ENCODE data around the gene SMARCD3. TPM values are rescaled to one million over a fixed set of nuclear protein-coding genes. Genes with fewer than 3 reads are reported as not detected.
A peak's percentile ranks its signal among the peaks of the same experiment; 100 is the strongest.

The SMARCD3 gene
- 6.7 TPM for total RNA-seq

DNA sequence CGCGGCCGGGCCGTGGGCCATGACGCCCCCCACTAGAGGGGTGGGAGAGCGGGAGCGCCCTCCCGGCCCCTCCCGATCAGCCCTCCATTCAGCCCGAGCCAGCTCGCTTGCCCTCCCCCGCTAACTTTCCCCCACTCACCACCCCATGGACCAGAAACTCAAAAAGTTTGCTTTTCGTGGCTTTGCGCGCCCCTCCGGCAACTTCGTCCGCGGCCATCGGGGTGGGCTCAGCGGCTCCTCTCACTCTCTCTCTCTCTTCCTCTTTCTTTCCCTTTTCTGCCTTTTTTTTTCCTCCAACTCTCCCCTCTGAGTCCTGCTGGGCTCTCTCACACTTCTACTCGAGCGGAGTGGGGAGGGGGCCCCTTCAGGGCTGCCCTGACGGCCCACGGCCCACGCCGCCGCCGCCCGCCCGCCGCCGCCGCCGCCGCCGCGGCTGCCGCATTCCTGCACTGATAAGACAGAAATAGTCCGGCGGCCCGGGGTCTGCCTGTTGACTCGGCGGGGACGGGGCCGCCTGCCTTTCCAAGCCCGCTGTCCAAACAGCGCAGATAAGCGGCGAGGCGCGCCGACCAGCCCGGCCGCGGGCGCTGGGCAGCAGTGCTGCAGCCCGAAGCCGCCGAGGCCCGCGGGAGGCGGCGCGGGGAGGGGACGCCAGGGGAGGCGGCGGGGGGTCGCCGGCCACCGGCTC is at the start of gene SMARCD3:
Gene SMARCD3 (minus strand): TSS at position 349 of the 688 bp plus-strand sequence. CDS start 132 bp downstream, at position 217.
- ATAC-seq, result no peak

DNA sequence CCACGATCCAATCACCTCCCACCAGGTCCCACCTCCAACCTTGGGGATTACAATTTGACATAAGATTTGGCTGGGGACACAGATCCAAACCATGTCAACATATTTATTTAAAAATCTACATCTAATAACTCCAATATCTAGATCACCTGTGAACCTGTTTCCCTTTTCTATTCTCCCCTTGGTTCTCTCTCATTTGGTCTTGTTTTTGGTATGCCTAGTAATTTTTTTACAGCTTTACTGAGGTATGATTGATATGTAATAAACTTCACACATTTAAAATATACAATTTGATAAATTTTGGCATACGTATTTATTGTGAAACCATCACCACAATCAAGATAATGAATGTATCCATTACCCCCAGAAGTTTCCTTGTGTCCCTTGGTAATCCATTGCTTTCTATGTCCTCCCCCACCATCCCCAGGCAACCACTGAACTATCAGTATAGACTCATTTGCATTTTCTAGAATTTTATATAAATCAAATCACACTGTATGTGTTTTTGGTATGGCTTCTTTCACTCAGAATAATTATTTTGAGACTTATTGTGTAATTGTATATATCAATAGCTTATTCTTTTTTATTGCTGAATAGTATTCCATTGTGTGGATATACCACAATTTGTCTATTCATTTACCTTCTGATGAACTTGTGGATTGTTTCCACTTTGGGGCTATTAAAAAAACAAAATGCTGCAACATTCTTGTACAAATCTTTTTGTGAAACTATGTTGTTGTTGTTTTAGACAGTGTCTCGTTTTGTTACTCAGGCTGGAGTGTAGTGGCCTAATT is 47.9 kb upstream of the SMARCD3 start:
- ATAC-seq, result no peak

DNA sequence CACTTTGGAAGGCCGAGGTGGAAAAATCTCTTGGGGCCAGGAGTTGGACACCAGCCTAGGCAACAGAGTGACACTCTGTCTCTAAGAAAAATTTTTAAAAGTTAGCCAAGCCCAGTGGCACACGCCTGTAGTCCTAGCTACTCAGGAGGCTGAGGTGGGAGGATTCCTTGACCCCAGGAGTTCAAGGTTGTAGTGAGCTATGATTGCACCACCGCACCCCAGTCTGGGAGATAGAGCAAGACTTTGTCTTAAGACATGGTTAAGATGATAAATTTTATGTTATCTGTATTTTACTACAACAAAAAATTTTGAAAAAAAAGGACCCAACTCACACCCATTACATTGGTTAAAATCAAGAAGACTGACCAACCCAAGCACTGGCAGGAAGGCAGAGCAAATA is 44.4 kb upstream of the SMARCD3 start:
- no peak for ATAC-seq

DNA sequence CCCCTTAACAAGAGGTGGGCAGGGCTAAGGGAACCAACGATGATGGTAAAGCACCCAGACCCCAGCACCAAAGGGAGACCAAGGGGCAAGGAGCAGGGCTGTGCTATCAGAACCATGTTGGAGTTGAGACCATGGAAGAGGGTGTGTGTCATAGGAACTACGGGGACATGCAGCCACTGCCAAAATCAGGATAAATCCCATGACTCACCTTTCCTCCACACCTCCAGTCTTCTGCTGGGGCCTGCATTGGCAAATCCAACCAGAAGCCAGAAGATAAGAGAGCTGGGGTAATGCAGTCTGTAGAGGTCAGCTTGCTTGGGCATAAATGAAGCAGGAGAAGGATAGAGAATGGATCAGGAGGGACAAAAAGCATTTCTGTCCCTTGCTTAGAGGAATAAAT is 42.7 kb upstream of the SMARCD3 start:
- peak; percentile 67 for ATAC-seq

DNA sequence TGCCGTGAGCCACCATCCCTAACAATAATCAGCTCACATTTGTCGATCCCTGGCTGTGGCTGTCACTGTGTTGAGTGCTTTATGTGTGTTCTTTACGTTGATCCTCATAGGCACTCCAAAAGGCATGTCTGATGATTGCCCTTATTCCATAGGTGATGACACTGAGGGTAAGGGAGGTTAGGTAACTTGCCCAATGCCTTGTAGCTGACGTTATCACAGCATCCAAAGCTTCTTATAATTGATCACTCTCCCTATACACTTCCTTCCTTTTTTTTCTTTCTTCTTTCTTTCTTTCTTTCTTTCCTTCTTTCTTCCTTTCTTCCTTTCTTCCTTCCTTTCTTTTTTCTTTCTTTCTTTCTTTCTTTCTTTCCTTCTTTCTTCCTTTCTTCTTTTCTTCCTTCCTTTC is 41.9 kb upstream of the SMARCD3 start:
- no peak for ATAC-seq

DNA sequence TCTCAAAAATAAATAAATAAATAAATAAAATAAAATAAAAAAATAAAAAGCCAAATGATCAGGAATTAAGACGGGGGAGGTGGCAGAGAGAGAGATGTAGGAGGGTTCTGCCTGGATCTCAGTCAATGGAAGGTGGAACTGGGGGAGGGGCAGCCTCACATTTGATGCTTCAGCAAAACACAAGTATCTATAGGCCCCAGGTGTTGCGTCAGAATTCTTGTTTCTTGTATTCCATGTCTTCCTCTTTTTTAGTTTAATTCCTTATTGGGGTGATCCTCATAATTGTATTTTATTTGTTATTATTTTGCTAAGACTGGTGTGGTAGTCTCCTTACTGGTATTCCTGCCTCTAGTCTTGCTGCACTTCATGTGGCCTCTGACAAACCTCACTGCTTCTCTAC is 41.4 kb upstream of the SMARCD3 start:
- no peak for ATAC-seq

DNA sequence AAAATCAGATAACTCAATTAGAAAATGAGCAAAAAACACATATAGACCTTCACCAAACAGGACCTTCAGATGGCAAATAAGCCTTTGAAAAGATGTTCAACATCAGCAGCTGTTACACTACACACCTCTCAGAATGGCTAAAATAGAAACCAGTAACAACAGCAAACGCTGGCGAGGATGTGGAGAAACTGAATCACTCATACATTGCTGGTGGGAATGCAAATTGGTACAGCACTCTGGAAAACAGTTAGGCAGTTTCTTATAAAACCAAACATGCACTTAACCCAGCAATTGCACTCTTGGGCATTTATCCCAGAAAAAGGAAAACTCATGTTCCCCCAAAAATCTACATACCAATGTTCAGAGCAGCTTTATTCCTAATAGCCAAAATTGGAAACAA is 37.7 kb upstream of the SMARCD3 start:
- ATAC-seq, result no peak

DNA sequence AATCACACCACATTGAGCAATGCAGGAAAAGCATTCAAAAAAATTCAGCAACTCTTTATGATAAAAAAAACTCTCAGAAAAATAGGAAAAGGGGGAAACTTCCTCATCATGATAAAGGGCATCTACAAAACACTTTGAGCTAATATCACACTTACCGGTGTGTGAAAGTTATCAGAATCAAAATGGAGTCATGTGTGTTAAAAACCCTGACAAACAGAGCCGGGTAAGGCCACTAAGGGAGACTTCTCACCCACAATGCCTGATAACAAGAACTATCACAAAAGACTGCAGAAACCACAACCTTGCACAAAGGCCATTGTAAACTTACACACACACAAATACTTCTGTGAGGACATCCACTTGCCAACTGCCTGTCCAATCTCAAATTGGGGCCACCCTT is 34.8 kb upstream of the SMARCD3 start:
- no peak for ATAC-seq

DNA sequence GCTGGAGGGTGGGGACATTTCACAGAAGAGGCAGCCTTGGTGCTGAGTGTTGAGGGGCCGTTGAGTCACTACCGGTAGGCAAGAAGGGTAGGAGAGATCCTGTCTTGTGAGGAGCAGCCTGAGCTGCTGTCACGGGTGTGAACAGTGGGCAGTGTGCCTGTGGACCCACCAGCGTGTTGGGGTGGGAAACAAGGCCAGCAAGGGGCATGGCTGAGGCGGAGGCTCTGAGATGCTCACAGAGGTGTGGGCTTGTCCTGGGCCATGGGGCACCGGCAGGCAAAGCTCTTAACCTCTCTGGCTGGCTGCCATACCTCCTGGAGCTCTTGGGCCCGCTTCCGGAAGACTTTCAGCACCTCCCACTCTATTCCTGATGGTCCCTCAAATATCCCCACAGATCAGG is 33.6 kb upstream of the SMARCD3 start:
- ATAC-seq, result no peak

DNA sequence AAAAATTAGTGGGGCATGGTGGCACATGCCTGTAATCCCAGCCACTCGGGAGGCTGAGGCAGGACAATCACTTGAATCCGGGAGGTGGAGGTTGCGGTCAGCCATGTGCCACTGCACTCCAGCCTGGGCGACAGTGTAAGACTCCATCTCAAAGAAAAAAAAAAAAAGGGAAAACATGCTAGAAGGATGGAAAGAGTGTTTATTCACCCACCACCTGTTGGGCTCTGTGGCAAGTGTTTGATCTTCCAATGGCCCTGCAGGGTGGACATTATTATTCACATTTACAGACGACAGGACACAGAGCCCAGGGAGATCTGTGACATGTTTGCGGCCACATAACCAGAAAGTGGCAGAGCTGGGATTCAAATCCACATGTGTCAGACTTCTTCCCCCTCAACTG is 33.2 kb upstream of the SMARCD3 start:
- ATAC-seq, result no peak

DNA sequence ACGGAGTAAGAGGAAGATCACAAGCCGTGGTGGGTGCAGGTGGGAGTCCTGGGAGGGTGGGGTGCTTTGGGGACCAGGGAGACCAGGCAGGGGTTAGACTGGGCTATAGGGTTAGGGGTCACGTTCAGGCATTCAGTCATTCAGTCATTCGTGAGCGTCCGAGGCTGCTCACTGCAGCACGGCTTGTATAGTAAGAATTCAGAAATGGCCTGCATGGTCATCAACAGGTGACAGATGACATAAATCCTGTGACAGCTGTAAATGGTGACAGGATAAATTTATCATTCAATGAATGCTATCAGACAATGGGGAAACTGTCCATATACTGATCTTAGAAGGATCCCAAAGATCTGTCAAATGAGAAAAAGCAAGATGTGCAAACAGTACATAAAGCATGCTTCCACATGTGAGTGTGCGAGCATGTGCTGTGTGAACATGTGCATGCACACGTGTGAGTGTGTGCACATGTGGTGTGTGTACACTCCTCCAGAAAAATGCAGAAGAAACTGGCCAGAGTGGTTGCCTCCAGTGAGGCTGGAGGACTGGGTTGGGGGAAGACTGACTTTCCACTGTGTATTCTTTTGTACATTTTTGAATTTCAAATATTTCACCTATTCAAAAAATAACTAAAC is 32.0 kb upstream of the SMARCD3 start:
- ATAC-seq, result no peak

DNA sequence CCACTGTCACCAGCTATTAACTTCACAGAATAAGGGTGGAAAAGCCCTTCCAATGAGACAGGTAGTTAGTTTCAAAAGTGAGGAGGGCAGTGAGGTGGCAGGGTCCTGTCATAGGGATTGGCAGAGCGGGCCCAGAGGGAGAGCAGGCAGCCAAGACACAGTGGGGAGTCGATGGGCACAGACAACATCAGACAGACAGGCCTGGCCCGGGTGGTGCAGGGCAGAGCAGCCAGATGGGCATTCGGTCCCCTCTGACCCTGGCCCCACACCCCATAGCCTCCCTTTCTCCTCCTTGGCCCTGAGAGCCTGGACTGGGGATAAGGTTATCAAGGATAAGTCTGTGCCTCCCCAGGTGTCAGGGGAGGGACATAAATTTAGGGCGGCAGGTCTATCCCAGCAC is 31.4 kb upstream of the SMARCD3 start:
- ATAC-seq, result no peak

DNA sequence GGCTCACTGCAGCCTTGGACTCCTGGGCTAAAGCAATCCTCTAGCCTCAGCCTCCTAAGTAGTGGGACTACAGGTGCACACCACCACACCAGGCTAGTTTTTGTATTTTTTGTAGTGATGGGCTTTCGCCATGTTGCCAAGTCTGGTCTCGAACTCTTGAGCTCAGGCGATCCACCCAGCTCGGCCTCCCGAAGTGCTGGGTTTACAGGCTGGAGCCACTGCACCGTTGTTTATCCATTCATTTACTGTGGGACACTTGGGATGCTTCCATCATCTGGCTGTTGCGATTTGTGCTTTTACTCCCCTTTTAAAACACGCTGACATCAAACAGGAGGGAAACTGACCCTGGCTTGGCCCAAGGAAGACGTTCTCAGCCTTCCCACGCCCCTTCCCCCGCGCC is 30.5 kb upstream of the SMARCD3 start:
- ATAC-seq, result no peak

DNA sequence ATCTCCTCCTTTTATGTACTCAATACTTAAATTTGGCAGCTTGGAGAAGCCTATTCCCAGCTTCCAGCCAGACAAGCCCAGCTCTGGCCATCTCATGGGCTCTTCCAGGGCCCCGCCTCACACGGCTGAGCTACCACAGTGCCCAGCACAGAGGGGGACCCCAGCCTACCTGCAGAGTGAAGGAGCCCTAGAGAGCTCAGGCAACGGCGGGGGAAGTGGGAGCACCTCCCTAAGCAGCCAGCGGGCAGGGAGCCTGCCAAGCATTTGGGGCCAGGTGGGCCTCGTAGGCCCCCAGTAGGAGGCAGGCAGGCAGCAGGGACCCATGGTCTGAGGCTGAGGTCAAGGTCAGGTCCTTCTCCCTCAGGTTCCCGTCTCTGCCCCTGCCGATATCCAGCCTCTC is 29.1 kb upstream of the SMARCD3 start:
- no peak for ATAC-seq

DNA sequence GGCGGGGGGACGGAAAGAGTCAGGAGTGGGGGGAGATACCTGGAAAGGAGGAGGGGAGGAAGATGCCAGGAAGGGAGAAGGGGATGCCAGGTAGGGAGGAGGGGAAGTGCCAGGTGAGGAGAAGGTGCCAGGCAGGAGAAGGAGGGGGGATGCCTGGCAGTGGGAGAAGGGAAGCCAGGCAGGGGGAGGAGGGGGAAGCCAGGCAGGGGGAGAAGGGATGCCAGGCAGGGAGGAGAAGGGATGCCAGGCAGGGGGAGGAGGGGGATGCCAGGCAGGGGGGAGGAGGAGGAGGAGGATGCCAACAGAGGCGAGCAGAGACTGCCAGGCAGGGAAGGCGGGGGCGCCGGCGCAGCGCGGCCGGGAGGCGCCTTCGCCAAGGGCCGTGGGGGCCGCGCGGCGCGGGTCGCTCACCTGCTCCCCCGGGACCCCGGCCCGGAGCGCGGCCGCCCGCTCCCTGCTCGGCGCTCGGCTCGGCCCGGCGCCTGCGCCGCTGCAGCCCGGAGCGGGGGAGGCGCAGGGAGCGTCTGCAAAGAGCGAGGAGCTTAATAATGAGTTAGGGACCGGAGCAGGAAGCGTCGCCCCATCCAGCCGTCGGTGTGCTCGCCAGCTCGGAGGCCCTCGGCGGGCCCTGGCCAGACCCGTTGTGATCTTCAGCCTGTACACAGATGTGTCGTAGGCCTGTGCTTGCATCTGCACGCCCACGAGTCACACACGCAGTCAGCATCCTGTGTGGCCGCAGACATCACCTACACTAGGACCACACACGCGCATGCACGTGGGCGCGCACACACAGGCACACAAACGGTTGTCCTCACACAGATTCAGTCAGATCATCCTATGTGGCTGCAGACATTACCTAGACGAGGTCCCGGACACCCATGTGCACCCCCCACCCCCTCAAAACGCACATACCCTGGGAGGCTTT is 28.4 kb upstream of the SMARCD3 start:
- ATAC-seq, result peak; percentile 63

DNA sequence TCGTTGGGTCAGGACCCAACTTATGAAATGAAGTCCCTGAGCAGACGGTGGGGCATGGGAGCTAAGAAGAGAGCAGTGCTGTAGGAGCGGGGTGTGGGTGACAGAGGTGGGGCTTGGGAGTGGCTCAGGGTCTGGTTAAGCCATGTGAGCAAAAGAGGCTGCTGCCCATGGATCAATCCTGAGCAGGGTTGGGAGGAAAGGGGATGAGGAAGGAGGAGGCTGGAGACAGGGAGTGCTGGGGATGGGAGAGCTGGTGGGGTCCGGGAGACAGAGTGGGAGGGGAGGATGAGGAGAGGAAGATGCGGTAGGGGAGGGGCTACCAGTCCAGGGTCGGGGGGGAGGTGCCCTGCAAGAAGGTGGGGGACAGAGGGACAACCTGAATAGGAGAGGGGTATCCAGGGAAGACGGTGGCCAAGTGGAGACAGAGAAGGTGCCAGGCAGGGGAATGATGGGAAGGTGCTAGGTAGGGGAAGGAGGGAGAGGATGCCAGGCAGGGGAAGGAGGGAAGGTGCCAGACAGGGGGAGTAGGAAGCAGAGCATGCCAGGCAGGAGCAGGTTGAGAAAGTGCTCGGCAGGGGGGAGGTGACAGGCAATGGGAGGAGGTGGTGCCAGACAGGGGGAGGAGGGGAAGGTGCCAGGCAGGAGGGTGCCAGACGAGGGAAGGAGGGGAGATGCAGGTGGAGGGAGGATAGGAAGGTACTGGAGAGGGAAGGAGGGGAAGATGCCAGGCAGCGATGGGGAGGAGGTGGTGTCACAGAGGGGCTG is 27.5 kb upstream of the SMARCD3 start:
- no peak for ATAC-seq

DNA sequence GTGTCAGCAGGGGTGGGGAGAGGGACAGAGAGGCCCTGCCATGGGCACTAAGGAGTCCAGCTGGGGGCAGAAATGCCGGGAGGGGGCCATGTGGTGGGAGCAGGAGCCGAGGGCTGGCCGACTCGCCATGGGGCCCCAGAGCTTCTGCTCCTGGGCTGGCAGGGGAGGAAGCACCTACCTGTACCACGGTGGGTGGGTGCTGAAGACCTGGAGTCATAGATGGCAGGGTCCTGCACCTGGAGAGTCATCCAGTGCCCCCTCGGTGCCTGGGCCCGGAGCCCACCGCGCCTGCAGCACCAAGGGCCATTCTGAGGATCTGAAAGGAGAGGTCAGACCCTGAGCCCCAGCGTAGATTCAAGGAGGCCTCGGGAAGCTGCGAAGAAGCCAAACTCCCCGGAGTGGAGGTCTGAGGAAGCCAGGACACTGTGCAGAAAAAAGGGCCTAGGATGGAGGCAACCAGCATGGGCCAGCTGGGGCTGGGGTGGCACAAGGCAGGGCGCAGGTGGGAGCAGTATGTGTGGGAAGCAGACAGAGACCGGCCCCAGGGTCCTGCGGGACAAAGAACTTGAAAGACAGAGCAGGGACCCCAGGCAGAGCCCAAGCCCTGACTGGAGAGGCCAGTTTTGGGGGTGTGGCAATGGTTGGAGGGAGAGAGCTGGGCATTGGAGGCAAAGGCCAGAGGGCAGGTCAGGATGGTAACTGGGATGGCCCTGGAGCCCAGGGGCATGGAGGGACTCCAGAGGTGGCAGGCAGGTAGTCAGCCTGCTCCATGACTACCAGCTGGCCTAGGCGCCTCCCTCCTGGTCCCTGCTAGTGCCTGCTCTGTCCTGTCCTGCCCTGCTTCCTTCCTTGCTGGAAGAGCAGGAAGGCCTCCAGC is 26.7 kb upstream of the SMARCD3 start:
- no peak for ATAC-seq

DNA sequence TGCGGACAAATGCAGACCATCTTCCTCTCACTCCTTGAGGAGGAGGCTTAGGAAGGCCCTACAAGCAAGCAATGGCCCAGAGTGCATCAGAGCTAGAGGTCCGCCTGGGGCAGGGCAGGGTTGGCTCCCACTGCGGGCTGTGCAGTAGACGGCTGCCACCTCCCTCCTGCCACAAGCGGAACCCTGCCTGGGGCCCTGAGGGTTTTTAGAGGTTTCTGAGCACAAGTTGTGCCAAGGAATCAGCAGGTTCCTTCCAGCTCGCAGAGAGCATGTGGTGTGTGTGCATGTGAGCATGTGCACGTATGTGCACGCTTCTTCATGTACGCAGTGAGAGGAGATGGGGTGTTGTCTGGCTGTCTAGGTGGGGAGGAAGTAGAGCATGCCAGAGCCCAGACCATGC is 25.9 kb upstream of the SMARCD3 start:
- no peak for ATAC-seq

DNA sequence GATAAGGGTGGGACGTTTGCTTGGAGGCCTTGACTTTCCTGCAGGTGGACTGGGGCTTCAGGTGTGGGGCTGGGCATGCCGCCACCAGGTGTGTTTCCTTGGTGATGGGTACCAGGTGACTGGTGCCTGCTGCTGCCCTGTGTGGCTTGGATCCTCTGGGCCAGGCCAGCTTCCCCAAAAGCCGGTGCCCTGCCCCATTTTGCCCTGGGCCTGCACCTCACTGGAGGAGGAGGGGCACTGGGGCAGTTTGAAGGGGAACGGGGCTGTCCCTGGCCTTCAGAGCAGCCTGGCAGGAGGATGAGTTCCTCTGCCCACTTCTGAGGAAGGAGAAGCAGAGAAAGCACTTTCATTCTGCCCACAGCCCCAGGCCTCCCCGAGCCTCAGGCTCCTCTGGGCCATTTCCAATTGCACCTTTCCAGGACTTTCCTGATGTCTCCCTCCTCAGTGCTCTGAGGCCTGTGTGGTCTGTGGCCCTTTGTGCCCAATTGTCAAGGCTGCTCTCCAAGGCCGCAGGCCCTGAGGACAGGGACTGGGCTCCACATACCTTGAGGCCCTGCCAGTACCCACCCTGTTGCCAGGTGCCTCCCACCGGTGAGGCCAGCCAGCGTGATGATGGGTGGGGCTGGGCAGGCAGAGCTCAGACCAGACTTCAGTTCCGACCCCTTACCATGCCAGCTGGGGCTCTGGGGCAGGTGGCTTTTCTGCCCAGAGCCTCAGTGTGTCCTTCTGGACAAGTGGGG is 25.3 kb upstream of the SMARCD3 start:
- no peak for ATAC-seq

DNA sequence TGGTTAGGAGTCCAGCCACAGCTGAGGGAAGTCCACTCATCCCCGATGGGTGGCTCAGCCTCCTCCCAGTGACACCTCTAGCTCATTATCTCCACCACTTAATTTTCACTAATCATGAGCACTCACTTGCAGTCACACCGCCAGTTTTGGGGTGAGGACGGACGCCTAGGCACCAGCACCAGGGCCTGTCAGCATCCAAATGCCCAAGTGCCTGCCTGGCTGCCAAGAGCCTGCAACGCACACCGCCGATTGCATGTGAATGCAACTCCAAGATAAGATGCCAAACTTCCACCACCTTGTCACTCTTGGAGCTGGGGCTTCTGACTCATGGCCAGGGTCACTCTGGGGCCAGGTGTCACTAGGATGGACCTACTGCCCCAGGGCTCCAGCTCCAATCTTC is 24.4 kb upstream of the SMARCD3 start:
- ATAC-seq, result no peak
